Neutrophil (primary cell): ENCODE measurements around the gene DIS3L2.

Experiments
- H3K27ac ChIP-seq: fragments of 200-600 bp; sonication (generic); 2 replicates; pipeline ENCODE4 v1.5.1; 2016; ENCODE audit warnings: mild to moderate bottlenecking, moderate library complexity
- H3K27me3 ChIP-seq: fragments of 200-600 bp; sonication (generic); 2 replicates; pipeline ENCODE4 v1.6.0; 2016; ENCODE audit warnings: mild to moderate bottlenecking
- H3K36me3 ChIP-seq: fragments of 200-600 bp; sonication (generic); 2 replicates; pipeline ENCODE4 v1.5.1; 2017
- H3K4me1 ChIP-seq, 2 experiments: fragments of 200-600 bp in 1 of 2; sonication (generic) in 1 of 2; 1 replicate in 1 of 2; 2 replicates in 1 of 2; pipeline versions ENCODE4 v1.5.1 to v1.6.1; 2013 to 2016; ENCODE audit warnings: low read depth in 1 of 2, low read length in 1 of 2, mild to moderate bottlenecking in 1 of 2, moderate library complexity in 1 of 2; ENCODE audit not compliant: control insufficient read depth in 1 of 2, insufficient read depth in 1 of 2
- H3K4me3 ChIP-seq, 2 experiments: fragments of 200-600 bp in 1 of 2; sonication (generic) in 1 of 2; 1 replicate in 1 of 2; 2 replicates in 1 of 2; pipeline ENCODE4 v1.5.1; 2013 to 2016; ENCODE audit warnings: low read depth in 1 of 2, low read length in 1 of 2, mild to moderate bottlenecking in 1 of 2, moderate library complexity in 1 of 2
- H3K9me3 ChIP-seq: fragments of 200-600 bp; sonication (generic); 2 replicates; pipeline ENCODE4 v1.5.1; 2016
- TF ChIP-seq, protein P1 (sequence below): fragments of 200-600 bp; sonication (generic); IDR thresholded peaks from 2 replicates; pipeline ENCODE4 v1.5.1; 2016; ENCODE audit warnings: antibody characterized with exemption

DIS3L2 gene

DNA sequence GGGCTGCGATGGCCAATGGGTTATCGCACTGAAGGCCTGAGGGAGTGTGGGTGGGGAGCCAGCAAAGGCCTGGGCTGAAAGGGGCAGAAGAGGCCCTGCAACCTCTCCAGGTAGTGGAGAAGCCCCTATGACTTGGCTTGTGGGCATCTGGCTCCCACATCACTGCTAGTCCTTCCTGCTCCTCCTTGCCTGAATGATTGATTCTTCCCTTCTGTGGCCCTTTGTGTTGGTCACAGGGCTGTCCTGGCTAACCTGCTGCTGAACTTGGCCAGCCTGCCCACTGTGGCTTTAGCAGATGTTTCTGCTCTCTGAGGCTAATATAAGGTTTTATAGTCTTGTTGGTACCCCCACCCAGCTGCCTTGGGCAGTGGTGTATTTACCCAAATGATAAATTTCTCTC lies 280.8 kb downstream of the DIS3L2 start:
- no peak overlapping the region for H3K4me3 ChIP-seq

DNA sequence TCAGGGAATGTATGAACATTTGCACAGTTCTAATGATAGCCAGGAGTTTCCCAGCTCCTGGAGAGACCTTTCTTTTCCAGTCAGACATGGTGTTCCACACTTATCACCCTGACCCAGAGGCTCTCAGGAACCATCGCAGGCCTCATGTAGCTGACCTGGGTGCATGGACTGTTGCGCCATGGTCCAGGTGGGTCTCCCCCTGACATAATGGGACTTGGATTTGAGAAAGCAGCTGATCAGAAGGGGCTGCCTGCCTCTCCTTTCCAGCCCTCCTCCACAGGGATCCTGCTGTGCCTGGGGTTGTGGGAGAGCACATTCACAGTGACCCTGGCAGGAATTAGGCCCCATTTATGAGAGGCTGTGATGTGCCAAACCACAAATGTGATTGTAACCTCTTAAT lies 283.6 kb downstream of the DIS3L2 start:
- Histone ChIP-seq H3K27ac (no peak overlapping the region), H3K9me3 (no peaks in the 10 kb centered on the region), H3K4me3 (no peak overlapping the region), H3K36me3 (no peaks in the 10 kb centered on the region), H3K4me1 (no peaks in the 10 kb centered on the region), H3K27me3 (no peaks in the 10 kb centered on the region)
- TF ChIP-seq, protein P1, sequence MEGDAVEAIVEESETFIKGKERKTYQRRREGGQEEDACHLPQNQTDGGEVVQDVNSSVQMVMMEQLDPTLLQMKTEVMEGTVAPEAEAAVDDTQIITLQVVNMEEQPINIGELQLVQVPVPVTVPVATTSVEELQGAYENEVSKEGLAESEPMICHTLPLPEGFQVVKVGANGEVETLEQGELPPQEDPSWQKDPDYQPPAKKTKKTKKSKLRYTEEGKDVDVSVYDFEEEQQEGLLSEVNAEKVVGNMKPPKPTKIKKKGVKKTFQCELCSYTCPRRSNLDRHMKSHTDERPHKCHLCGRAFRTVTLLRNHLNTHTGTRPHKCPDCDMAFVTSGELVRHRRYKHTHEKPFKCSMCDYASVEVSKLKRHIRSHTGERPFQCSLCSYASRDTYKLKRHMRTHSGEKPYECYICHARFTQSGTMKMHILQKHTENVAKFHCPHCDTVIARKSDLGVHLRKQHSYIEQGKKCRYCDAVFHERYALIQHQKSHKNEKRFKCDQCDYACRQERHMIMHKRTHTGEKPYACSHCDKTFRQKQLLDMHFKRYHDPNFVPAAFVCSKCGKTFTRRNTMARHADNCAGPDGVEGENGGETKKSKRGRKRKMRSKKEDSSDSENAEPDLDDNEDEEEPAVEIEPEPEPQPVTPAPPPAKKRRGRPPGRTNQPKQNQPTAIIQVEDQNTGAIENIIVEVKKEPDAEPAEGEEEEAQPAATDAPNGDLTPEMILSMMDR: no peak

More for the DNA sequence above, 280.8 kb downstream of the DIS3L2 start:
- TF ChIP-seq, protein P1: no peak
- Histone ChIP-seq H3K27ac (no peak overlapping the region), H3K27me3 (no peaks in the 10 kb centered on the region), H3K9me3 (no peaks in the 10 kb centered on the region), H3K4me1 (peaks cover 0 to 4% of the 10 kb centered on the region in 2 experiments), H3K36me3 (no peaks in the 10 kb centered on the region)

DNA sequence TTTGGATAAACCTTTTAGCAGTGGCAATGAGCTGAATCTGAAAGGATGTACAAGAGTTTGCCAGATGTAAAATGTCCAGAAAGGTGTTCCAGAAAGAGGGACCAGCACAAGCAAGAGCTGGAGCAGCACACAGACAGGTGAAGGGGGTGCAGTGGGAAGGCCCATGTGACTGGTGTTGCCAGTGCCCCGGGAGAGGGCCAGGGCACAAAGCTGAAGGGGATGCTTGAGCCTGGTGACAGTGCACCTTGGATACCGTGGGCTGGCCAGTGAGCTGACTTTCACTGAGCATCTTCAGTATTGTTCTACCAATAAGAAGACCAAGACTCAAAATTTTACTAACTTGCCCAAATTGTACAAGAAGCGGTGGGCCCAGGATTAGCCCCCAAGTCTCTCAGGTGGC lies 284.7 kb downstream of the DIS3L2 start:
- H3K27ac ChIP-seq: no peak overlapping the region
- H3K4me3 ChIP-seq: no peak overlapping the region
- no peaks in the 10 kb centered on the region for H3K4me1 ChIP-seq
- H3K27me3 ChIP-seq: no peaks in the 10 kb centered on the region
- TF ChIP-seq, protein P1: no peak
- H3K36me3 ChIP-seq: no peaks in the 10 kb centered on the region
- no peaks in the 10 kb centered on the region for H3K9me3 ChIP-seq

DNA sequence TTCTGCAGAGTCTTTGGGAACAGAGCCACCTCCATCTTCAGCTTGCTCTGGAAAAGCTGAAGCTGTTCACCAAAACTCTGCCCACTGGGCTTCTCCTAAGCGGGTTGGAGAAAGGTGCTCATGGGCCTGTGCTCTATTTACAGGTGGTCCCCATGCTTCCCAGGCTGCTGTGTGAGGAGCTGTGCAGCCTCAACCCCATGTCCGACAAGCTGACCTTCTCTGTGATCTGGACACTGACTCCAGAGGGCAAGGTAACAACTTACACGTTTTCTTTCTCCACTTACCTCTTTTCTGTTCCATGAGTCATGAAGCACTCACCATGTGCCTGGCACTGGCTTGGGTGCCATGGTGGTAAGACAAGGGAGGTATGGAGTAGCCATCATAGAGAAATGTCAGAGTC lies 287.6 kb downstream of the DIS3L2 start:
- no peaks in the 10 kb centered on the region for H3K27me3 ChIP-seq
- H3K36me3 ChIP-seq: no peaks in the 10 kb centered on the region
- TF ChIP-seq, protein P1: no peak
- no peak overlapping the region for H3K4me3 ChIP-seq
- no peaks in the 10 kb centered on the region for H3K4me1 ChIP-seq
- no peak overlapping the region for H3K27ac ChIP-seq
- no peaks in the 10 kb centered on the region for H3K9me3 ChIP-seq

DNA sequence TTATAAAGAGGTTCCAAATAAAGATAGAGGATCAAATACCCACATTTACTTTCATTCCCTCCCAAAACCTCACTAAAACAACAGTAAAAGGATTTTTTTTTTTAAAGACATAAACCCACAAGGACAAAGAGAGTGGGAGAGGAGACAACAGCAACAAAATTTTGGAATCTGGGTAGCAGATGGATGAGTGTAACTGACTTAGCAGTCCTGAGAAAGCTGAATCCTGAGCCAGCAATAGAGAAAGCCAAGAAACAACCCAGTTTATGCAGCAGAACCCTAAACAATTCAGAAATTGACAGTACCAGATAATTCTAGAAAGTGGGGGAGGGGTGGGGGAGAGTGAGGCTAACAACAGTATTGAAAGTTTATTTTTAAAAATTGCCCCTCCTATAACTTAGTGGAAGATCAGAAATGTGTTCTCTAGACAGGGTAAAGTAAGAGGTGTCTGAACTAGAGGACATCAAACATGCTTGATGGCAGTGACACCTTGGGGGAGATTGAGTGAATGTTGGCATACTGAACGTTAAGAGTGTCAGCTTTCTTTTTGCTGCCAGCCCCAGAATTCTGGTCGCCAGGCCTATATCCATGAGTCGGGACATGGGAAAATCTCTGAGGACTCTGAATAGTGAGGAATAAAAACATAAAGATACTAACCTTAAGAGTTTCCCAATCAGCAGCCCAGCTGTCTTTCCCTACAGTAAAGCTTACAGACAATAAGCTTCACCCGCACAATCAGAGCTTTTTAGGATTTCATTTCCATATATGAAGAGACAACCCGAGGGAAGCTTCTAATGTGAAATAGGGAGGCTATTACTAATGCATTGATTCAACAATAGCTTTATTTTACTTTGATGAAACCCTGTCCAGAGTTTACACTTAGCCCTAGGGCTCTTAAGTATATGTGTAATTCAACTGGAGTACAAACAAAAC lies 289.0 kb downstream of the DIS3L2 start:
- Histone ChIP-seq H3K4me3 (no peak overlapping the region), H3K36me3 (no peaks in the 10 kb centered on the region), H3K9me3 (no peaks in the 10 kb centered on the region), H3K27me3 (no peaks in the 10 kb centered on the region), H3K27ac (no peak overlapping the region), H3K4me1 (no peaks in the 10 kb centered on the region)
- TF ChIP-seq, protein P1: no peak
